GM08714 (cell line): ENCODE results near the gene APOB.

ENCODE experiments used
- H3K4me3 ChIP-seq: fragments of 200-500 bp; sonication (Bioruptor generic); 2 replicates; pipeline ENCODE4 v1.5.1; 2014; ENCODE audit warnings: mild to moderate bottlenecking, low read length, inconsistent platforms
- ZNF274 ChIP-seq: IDR thresholded peaks from 2 replicates; pipeline ENCODE4 v1.6.1; 2012; ENCODE audit warnings: mild to moderate bottlenecking, low read depth, low read length

APOB gene

GRCh38 chr2:20985062-20985461 is 58.8 kb downstream of the APOB start:
- no peak for TF ChIP-seq ZNF274

GRCh38 chr2:20984408-20984807 is 59.5 kb downstream of the APOB start:
- H3K4me3 ChIP-seq = no peak overlapping the region
- no peak for TF ChIP-seq ZNF274

More at GRCh38 chr2:20985062-20985461, 58.8 kb downstream of the APOB start:
- H3K4me3 ChIP-seq = no peak overlapping the region

GRCh38 chr2:20983844-20984243 is 60.0 kb downstream of the APOB start:
- TF ChIP-seq ZNF274 = no peak
- no peak overlapping the region for H3K4me3 ChIP-seq

GRCh38 chr2:20982861-20983260 is 61.0 kb downstream of the APOB start:
- TF ChIP-seq ZNF274 = no peak

GRCh38 chr2:20977520-20978180 is 66.2 kb downstream of the APOB start:
- no peak for TF ChIP-seq ZNF274
- H3K4me3 ChIP-seq = no peak overlapping the region

More at GRCh38 chr2:20982861-20983260, 61.0 kb downstream of the APOB start:
- no peak overlapping the region for H3K4me3 ChIP-seq

- H3K4me3 ChIP-seq = no peak overlapping the region
- TF ChIP-seq ZNF274 = no peak
Measured at GRCh38 chr2:20976527-20976926, 67.3 kb downstream of the APOB start.

- H3K4me3 ChIP-seq = no peak overlapping the region
- TF ChIP-seq ZNF274 = no peak
Measured at GRCh38 chr2:20972792-20973565, 70.9 kb downstream of the APOB start.

GRCh38 chr2:20972110-20972509 is 71.8 kb downstream of the APOB start:
- no peak overlapping the region for H3K4me3 ChIP-seq
- TF ChIP-seq ZNF274 = no peak

- no peak for TF ChIP-seq ZNF274
- H3K4me3 ChIP-seq = no peak overlapping the region
Measured at GRCh38 chr2:20970068-20970467, 73.8 kb downstream of the APOB start.

- no peak for TF ChIP-seq ZNF274
- H3K4me3 ChIP-seq = no peak overlapping the region
Measured at GRCh38 chr2:20966061-20966595, 77.7 kb downstream of the APOB start.

- no peak for TF ChIP-seq ZNF274
- no peak overlapping the region for H3K4me3 ChIP-seq
Measured at GRCh38 chr2:20965221-20965620, 78.7 kb downstream of the APOB start.

GRCh38 chr2:20963867-20964266 is 80.0 kb downstream of the APOB start:
- no peak for TF ChIP-seq ZNF274
- H3K4me3 ChIP-seq = no peak overlapping the region

- no peak overlapping the region for H3K4me3 ChIP-seq
Measured at GRCh38 chr2:20962939-20963557, 80.8 kb downstream of the APOB start.

GRCh38 chr2:20961858-20962257 is 82.0 kb downstream of the APOB start:
- no peak overlapping the region for H3K4me3 ChIP-seq
- no peak for TF ChIP-seq ZNF274

More at GRCh38 chr2:20962939-20963557, 80.8 kb downstream of the APOB start:
- TF ChIP-seq ZNF274 = no peak

- no peak overlapping the region for H3K4me3 ChIP-seq
- no peak for TF ChIP-seq ZNF274
Measured at GRCh38 chr2:20960003-20960402, 83.9 kb downstream of the APOB start.

GRCh38 chr2:20959252-20959651 is 84.6 kb downstream of the APOB start:
- no peak overlapping the region for H3K4me3 ChIP-seq
- TF ChIP-seq ZNF274 = no peak
